Activated T-cell treated with anti-CD3 and anti-CD28 coated beads, Interleukin-2, amount 50 U/mL, for 1 hour (primary cell): ENCODE measurements around the gene COL15A1.

Source experiments
- DNase-seq: peaks from one replicate; pipeline ENCODE4 v3.0.0-alpha.2; 2020

COL15A1 gene

GRCh38 chr9:99063522-99063921 lies 119.8 kb downstream of the COL15A1 start:
- DNase-seq: no peak

GRCh38 chr9:99066571-99066970 lies 122.9 kb downstream of the COL15A1 start:
- DNase-seq: no peak

- DNase-seq: no peak
Measured at GRCh38 chr9:99069075-99069474, 125.4 kb downstream of the COL15A1 start.

GRCh38 chr9:99069546-99069945 lies 125.8 kb downstream of the COL15A1 start:
- no peak for DNase-seq

GRCh38 chr9:99070681-99071080 lies 127.0 kb downstream of the COL15A1 start:
- no peak for DNase-seq

- no peak for DNase-seq
Measured at GRCh38 chr9:99071313-99072039, 127.8 kb downstream of the COL15A1 start.

GRCh38 chr9:99072040-99072394 lies 128.3 kb downstream of the COL15A1 start:
- DNase-seq: no peak

GRCh38 chr9:99073347-99073746 lies 129.6 kb downstream of the COL15A1 start:
- DNase-seq: no peak

- no peak for DNase-seq
Measured at GRCh38 chr9:99073985-99074901, 130.5 kb downstream of the COL15A1 start.

- no peak for DNase-seq
Measured at GRCh38 chr9:99074902-99075245, 131.2 kb downstream of the COL15A1 start.

GRCh38 chr9:99075246-99075912 lies 131.7 kb downstream of the COL15A1 start:
- DNase-seq: no peak

- no peak for DNase-seq
Measured at GRCh38 chr9:99076030-99076429, 132.3 kb downstream of the COL15A1 start.

GRCh38 chr9:99076483-99077171 lies 132.9 kb downstream of the COL15A1 start:
- peak; percentile 54 for DNase-seq

- DNase-seq: no peak
Measured at GRCh38 chr9:99078717-99079116, 135.0 kb downstream of the COL15A1 start.

- DNase-seq: no peak
Measured at GRCh38 chr9:99079542-99079941, 135.8 kb downstream of the COL15A1 start.

GRCh38 chr9:99083051-99083450 lies 139.3 kb downstream of the COL15A1 start:
- no peak for DNase-seq

GRCh38 chr9:99085949-99086948 lies 142.5 kb downstream of the COL15A1 start:
- DNase-seq: no peak

- DNase-seq: no peak
Measured at GRCh38 chr9:99087462-99087861, 143.8 kb downstream of the COL15A1 start.

GRCh38 chr9:99090336-99091130 lies 146.8 kb downstream of the COL15A1 start:
- DNase-seq: no peak

- DNase-seq: peak; percentile 43
Measured at GRCh38 chr9:99092643-99093491, 149.2 kb downstream of the COL15A1 start.
